Measurements from ENCODE around the gene CERS6. TPM values are rescaled to one million over a fixed set of nuclear protein-coding genes. Genes with fewer than 3 reads are reported as not detected.

Gene CERS6
- total RNA-seq, 1 experiment from 2014 or later, result 20.3 TPM

DNA sequence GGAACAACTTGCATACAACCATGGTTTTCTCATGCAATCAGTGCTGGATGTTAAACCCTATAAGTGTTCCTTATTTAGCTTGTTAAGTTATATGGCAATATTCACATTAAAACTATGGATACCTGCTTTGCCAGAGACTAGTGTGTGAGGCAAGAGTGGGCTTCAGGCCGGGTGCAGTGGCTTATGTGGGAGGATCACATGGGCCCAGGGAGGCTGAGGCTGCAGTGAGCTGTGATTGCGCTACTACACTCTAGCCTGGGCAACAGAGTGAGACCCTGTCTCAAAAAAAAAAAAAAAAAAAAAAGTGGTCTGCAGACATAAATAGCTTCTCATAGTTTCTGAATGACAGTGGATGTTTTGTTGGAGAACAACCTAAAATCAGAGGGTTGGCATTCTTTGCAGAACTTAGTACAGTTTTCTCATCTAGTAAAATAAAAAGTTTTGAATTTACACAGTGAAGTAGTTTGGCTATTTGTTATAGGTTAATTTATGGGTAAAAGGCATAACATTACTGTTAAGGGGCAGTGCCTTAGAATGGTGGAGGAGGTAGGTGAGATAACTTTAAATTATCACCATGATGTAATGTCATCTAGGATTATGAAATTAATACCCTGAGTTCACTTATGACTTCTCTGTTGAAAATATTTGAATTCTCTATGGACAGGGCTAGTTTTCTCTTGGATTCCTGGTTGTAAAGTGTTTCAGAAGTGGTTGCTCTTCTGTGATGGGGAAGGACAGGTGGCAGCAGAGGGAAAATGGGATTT lies 5.3 kb downstream of the CERS6 start:
- in situ Hi-C loops (cut with HindIII; ENCODE audit: low pct_unique_long_range_greater_than_20kb, low sequenced_read_pairs), result no loop called here
- no peak for DNase-seq (ENCODE audit: low read depth, low spot score)

DNA sequence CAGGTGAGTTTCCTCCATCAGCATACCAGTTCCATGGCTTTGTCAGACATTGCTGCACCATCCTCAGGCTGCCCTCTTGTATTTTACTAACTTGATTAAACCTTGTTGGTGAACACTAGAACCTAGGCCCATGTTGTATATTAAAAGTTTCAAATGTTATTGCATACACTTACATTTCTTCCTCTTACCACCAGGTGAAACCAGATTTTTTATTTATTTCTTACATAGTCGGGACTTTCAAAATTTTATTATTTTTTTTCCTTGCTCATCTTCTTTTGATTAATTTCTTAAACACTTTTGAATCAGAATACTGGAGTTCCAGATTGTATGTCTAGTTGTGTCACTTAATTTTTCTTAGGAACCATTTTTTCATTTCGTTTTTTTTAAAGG lies 5.9 kb downstream of the CERS6 start:
- no peak for DNase-seq (ENCODE audit: low read depth, low spot score)

DNA sequence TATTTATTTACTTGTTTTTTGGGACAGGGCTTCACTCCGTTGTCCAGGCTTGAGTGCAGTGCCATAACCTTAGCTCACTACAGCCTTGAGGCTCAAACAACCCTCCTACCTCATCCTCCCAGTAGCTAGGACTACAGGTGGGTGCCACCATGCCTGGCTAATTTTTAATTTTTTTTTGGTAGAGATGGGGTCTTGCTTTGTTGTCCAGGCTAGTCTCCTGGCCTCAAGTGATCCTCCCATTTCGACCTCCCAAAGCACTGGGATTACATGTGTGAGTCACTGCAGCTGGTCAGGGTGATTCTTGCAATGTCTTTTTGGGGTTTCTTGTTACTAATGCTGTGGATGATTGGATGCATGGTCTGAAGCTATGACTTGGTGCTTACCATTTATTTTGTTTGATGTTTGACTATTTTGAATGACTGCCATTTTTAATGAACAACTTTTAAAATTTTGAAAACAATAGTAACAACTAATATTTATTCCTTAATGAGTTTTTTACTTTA lies 6.5 kb downstream of the CERS6 start:
- no peak for DNase-seq (ENCODE audit: low read depth, low spot score)
- in situ Hi-C loops (cut with HindIII; ENCODE audit: low pct_unique_long_range_greater_than_20kb, low sequenced_read_pairs), result no loop called here

More for the DNA sequence above, 5.9 kb downstream of the CERS6 start:
- in situ Hi-C loops (cut with HindIII; ENCODE audit: low pct_unique_long_range_greater_than_20kb, low sequenced_read_pairs), result no loop called here

DNA sequence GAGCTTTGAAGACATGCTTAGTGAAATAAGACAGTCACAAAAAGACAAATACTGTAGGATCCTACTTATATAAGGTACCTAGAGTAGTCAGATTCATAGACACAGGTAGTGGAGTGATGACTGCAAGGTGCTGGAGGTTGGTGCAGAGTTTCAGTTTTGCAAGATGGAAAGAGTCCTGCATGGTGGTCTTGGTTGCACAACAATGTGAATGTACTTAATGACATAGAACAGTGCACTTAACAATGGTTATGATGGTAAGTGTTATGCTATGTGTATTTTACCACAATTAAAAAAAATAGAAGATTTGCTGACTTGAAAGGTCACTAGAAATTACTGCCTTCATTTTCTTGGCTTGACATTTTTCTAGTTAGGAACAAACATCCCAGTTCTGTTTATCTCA lies 9.5 kb downstream of the CERS6 start:
- in situ Hi-C loops (cut with HindIII; ENCODE audit: low pct_unique_long_range_greater_than_20kb, low sequenced_read_pairs), result no loop called here
- DNase-seq (ENCODE audit: low read depth, low spot score), result no peak

DNA sequence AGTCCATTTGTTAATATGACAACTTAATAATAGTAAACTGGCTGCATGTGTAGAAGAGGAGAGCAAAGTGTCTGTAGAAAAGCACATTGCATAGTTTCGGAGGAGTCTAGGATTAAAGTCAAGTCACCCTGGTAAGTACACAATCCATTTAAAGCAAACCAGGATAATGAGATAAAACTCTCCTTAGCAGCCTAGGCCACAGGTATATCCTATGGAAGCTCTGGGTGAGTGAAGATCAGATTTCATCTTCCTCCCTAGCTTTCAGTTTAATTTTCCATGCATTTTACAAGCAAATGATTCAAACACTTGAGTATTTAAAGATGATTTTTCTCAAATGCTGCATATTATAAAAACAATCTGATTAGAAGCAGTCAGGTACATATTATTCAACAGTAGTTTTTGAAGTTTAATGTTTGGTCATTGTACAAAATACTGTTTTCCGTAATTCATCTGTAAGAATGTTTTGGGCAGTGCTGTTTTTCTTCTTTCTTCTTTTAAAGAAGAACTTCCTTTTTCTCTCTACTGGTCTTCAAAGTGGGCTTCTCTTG lies 10.2 kb downstream of the CERS6 start:
- no peak for DNase-seq (ENCODE audit: low read depth, low spot score)
- in situ Hi-C loops (cut with HindIII; ENCODE audit: low pct_unique_long_range_greater_than_20kb, low sequenced_read_pairs), result no loop called here

DNA sequence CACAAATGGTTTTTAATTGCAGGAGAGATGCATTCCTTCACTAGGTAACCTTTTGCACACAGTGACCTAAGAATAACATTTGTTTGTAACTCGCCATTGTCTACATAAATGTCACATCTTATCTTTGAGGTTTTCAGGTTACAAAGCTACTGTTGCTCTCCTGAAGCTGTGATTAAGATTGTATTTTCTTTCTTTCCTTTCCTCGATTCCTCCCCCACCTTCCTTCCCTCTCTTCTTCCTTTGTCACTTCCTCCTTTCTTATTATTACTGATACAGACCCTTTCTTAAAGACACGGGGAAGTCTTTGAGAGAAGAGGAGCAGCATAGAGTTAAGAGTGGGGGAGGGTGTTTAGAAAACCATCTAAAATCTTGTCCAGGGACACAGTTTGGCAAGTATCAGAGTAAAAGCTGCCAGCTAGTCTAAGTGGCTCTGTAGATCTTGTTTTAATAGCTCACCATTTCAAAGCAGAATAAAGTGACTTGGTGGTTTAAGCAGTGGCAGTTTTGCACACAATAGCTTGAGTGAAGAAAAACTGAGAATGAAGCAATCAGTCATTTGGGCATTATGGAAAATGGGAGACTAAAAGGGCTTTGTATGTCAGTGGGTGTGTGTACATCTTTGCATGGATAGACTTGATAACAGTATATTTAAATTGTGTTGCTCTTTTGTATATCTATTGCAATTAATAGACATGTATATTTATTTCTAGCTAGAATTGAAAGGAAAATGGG lies 10.9 kb downstream of the CERS6 start:
- DNase-seq (ENCODE audit: low read depth, low spot score), result no peak
- in situ Hi-C loops (cut with HindIII; ENCODE audit: low pct_unique_long_range_greater_than_20kb, low sequenced_read_pairs), result no loop called here

DNA sequence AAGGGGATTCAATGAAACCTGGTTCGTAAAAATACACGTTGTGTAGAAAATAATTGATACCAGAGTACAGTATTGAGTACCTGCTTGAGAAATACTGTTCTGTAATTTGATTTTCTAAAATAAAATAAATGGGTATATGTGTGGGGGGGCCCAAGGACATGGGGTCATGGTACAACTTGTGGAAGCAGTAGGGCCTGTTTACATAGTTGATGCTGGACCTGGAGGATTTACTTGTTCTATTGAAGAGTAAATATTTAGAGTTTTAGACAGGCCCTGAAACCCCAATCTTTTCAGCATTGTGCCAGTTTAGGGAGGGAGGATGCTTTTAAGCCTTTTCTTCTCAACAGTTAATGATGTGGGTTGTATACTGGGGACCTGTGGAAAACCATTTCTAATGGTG lies 11.7 kb downstream of the CERS6 start:
- in situ Hi-C loops (cut with HindIII; ENCODE audit: low pct_unique_long_range_greater_than_20kb, low sequenced_read_pairs), result no loop called here
- DNase-seq (ENCODE audit: low read depth, low spot score), result no peak

DNA sequence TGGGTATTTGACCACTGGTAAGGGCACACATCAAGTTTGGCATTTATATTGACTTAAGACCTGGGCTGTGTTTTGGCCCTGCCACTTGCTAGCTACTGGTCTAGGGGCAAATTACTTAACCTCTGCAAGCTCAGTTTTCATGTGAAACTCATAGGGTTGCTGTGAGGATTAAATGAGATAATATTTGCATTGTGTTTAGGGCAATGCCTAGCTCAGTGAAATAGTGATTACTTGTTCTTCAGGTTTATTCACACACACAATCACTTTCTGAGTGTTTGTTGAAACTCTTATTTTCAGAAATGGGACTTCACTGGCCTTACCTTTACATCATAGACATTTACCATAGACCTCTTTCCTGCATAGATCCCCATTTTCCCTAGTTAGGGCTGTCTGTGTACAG lies 12.3 kb downstream of the CERS6 start:
- DNase-seq (ENCODE audit: low read depth, low spot score), result no peak
- in situ Hi-C loops (cut with HindIII; ENCODE audit: low pct_unique_long_range_greater_than_20kb, low sequenced_read_pairs), result no loop called here

DNA sequence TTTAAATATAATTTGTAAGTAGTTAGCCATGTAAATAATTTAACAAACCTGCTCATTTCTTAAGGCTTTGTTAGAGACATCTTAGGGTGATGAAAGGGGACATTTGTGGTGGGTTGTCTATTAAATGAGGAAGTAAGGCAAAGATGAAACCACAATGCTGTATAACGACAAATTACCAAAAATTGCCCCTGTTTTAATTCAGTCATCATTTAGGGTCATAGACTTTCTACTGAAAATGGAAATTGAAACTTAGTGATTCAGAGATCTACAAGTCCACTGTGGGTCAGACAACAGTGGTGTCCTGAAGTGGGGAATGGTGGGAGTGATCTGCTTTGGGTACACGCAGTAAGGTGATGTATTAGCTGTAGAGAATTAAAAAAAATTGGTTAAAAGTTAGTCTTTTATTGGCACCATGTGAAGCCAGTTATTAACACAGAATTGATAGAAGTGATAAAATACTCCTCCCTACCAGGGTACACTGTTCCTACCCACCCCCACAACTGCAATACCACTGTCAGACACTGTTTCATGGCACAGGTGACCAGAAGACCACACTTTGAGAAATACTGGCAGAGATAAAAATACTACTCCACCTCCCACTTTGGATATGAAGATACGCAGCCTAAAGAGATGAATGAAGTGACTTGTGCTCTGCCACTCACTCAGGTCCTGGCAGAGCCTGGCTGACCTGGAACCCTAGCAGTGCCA lies 13.4 kb downstream of the CERS6 start:
- DNase-seq (ENCODE audit: low read depth, low spot score), result no peak
- in situ Hi-C loops (cut with HindIII; ENCODE audit: low pct_unique_long_range_greater_than_20kb, low sequenced_read_pairs), result no loop called here

DNA sequence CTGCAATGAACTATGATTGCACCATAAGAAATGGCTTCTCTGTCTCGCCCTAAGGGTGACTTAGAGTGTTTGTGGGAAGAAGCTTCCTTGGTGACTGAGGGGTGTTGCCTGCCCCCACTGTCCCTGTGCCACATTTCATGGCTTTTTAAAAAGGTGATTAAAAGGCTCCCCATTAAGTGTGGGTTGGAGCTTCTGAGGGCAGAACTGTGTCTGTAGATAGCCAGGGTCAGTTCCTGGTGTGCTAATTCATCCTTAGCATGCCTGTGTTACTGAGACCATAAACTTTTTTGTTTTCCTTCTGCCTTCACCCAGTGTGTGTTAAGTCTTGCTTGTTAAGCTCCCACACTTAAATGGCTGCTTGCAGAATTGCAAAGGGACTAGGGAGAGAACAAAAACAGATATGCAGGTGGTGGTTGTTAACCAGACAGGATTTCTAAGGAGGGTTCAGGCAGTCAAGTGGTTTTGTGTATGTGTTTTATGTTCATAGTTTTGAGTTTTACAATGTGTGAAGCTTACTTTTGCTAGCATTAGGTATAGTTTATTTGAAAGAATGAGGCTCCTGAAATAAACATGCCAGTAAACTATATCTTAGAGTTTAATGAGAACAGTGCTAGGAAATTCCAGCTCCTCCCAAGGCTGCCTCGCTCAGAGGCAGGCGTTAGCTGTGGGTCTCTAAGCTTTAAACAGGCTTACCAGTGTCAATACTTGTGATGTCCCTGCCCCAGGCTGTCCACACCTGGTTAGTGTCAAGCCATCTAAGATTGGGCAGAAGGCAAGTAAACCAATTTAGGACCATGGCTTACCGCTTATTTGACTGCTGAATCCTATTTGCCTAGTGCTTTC lies 14.5 kb downstream of the CERS6 start:
- in situ Hi-C loops (cut with HindIII; ENCODE audit: low pct_unique_long_range_greater_than_20kb, low sequenced_read_pairs), result no loop called here
- DNase-seq (ENCODE audit: low read depth, low spot score), result no peak

DNA sequence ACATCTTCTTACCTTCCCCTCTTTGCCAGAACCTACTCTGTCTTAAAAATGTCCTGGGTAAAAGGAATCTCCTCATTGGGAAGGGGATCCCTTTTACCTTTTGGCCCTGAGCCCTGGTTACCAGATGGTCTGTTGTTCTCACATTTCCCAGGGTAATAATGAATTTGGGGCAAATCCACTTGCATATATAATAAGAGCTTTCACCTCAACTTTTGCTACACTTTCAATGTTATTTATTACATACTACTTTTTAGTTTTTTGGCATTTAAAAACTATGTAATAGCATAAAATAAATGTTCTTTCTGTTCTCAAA lies 15.0 kb downstream of the CERS6 start:
- in situ Hi-C loops (cut with HindIII; ENCODE audit: low pct_unique_long_range_greater_than_20kb, low sequenced_read_pairs), result no loop called here
- no peak for DNase-seq (ENCODE audit: low read depth, low spot score)

DNA sequence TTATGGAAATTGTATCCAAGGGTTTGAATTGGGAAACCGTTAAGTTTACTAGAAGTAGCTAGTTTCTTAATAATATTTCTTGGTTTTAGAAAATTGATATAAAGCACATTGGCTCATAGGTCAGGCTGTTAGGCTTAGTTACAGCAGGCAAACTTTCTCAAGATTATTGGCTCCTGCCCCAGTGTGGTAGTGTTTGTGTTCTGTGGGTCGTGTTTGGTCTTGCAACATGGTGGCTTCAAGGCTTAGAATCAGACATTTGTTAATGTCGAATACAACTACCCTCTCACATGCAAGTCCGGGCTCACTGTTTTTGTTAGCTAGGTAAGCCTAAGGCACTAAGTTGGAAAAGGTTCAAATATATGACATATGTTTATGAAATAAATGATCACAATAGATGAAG lies 19.6 kb downstream of the CERS6 start:
- DNase-seq (ENCODE audit: low read depth, low spot score), result no peak
- in situ Hi-C loops (cut with HindIII; ENCODE audit: low pct_unique_long_range_greater_than_20kb, low sequenced_read_pairs), result no loop called here

DNA sequence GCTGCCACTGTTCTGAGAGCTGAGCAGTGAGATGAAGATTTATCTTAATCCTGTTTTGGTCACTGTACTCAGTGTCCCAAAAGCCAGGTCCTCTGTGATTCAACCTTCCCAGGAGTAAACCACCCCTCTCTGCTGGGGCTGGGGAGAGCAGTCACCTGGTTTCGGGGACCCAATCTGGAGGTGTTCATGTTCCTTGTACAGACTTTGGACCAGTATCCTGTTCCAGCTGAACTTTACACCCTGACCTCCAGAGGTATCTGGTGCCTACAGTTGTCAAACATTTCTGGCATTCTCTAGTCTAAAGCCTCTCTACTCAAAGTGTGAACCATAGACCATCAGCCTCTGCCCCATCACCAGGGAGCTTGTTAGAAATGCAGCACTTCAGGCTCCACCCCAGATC lies 22.1 kb downstream of the CERS6 start:
- no peak for DNase-seq (ENCODE audit: low read depth, low spot score)
- in situ Hi-C loops (cut with HindIII; ENCODE audit: low pct_unique_long_range_greater_than_20kb, low sequenced_read_pairs), result no loop called here

DNA sequence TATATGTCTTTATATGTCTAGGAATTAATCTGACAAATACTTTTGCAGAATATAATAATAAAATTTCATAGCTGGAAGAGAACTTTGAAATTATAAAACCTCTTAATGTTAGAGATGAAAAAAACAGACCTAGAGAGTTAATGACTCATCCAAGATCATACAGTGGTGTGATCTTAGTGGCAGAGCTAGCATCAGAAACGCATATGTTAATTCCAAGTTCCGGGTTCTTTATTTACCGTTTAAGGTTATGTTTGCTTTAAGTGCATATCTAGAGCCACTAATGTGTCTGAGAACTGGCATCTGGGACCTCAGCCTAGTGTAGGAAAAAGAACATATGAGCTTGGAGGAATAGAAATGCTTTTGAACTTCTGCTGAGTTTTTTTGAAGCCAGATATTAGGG lies 24.3 kb downstream of the CERS6 start:
- DNase-seq (ENCODE audit: low read depth, low spot score), result no peak

DNA sequence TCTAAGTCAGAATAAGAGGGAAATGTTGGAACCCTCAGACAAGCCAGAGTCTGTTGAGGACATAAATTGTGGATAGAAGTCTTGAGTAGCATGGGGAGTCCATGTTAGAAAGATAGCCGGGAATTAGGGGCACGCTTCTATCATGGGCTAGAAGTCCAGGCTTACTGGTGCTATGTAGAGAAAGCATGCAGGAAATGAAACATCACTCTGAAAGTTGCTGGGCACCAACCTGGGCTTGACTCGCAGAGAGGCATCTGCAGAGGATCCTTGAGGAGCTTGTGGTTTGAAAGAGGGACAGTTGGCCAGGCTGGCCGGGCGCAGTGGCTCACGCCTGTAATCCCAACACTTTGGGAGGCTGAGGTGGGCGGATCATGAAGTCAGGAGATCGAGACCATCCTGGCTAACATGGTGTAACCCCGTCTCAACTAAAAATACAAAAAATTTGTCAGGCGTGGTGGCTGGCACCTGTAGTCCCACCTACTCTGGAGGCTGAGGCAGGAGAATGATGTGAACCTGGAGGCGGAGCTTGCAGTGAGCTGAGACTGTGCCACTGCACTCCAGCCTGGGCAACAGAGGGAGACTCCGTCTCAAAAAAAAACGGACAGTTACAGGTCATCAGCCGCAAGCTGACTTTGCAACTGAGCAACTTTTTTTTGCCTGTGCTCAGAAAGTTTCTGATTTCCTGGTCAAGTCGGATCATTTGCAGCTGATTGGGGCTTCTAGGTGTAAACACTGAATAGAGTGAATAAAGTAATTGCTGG lies 24.9 kb downstream of the CERS6 start:
- in situ Hi-C loops (cut with HindIII; ENCODE audit: low pct_unique_long_range_greater_than_20kb, low sequenced_read_pairs), result no loop called here
- no peak for DNase-seq (ENCODE audit: low read depth, low spot score)

More for the DNA sequence above, 24.3 kb downstream of the CERS6 start:
- in situ Hi-C loops (cut with HindIII; ENCODE audit: low pct_unique_long_range_greater_than_20kb, low sequenced_read_pairs), result no loop called here

DNA sequence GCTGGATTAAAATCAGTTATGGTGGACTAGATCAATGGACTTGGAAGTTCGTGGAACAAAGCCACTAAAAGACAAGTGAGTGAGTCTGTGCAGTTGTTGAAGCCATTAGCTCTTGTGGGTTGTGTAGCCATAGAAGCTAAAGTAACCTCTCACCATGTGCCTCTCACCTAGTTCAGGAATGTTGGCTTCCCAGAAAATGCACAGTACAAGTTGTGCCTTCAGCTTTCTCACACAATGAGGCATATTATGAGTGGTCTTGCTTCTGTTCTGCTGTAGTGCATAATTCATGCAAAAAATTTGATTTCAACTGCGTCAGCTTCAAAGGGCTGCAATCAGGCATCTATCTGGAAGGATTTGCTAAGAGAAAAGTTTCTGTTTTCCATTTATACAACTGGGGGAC lies 26.2 kb downstream of the CERS6 start:
- in situ Hi-C loops (cut with HindIII; ENCODE audit: low pct_unique_long_range_greater_than_20kb, low sequenced_read_pairs), result no loop called here
- peak; percentile 28 for DNase-seq (ENCODE audit: low read depth, low spot score)

All from SK-MEL-5 (cell line).